ENCODE data around the gene CHSY1. TPM values are rescaled to one million over a fixed set of nuclear protein-coding genes. Genes with fewer than 3 reads are reported as not detected.
A peak's percentile ranks its signal among the peaks of the same experiment; 100 is the strongest.

The CHSY1 gene
- total and polyA plus RNA-seq, 10 of the 15 experiments (the other 5 are each of a cell fraction or from before 2014, with no cell fraction given), result 1.4 to 31.2 (median 10.5) TPM

GRCh38 chr15:101237251-101237650 is 14.6 kb downstream of the CHSY1 start:
- Histone ChIP-seq H3K4me2 (ENCODE audit: control insufficient read depth, insufficient read depth) (no peak overlapping the region), H3K9me3 (replicated peaks; ENCODE audit: control insufficient read depth, insufficient read depth, low read length) (peaks cover 4% of the 10 kb centered on the region; the same call in 2 of the 3 replicates), H3K36me3 (ENCODE audit: control insufficient read depth in 2 of 2, insufficient read depth in 2 of 2, low read length in 1 of 2) (peaks cover 8 to 15% of the 10 kb centered on the region in 2 experiments; a peak in 3 of 4 replicates), H2AFZ (ENCODE audit: control insufficient read depth, low read depth, low read length) (no peak overlapping the region), H4K20me1 (ENCODE audit: control insufficient read depth, insufficient read depth) (no peaks in the 10 kb centered on the region), H3K4me3 (no peak overlapping the region), H3K9ac (ENCODE audit: control insufficient read depth, insufficient read depth, low read length) (no peak overlapping the region), H3K4me1 (ENCODE audit: control insufficient read depth, insufficient read depth, low read length) (peaks cover 16% of the 10 kb centered on the region), H3K27ac (ENCODE audit: control insufficient read depth, insufficient read depth) (no peak overlapping the region), H3K27me3 (replicated peaks in 1 of 2; ENCODE audit: control insufficient read depth in 2 of 2, insufficient read depth in 2 of 2, low read length in 1 of 2) (no peaks in the 10 kb centered on the region), H3K79me2 (ENCODE audit: control insufficient read depth, insufficient read depth, low read length) (peaks cover 58% of the 10 kb centered on the region)
- TF ChIP-seq IKZF2 (IDR thresholded peaks at IDR 0.05) (no peak), POLR2AphosphoS2 (IDR thresholded peaks at IDR 0.05; ENCODE audit: low read depth, low read length) (no peak), CEBPZ (IDR thresholded peaks at IDR 0.05; ENCODE audit: low read depth, low read length) (no peak), BCLAF1 (IDR thresholded peaks at IDR 0.05) (no peak), RB1 (IDR thresholded peaks at IDR 0.05; ENCODE audit: borderline replicate concordance) (no peak), ESRRA (IDR thresholded peaks at IDR 0.05; ENCODE audit: low read length) (no peak), IRF3 (IDR thresholded peaks at IDR 0.05) (no peak)
- TF ChIP-seq, protein P1, sequence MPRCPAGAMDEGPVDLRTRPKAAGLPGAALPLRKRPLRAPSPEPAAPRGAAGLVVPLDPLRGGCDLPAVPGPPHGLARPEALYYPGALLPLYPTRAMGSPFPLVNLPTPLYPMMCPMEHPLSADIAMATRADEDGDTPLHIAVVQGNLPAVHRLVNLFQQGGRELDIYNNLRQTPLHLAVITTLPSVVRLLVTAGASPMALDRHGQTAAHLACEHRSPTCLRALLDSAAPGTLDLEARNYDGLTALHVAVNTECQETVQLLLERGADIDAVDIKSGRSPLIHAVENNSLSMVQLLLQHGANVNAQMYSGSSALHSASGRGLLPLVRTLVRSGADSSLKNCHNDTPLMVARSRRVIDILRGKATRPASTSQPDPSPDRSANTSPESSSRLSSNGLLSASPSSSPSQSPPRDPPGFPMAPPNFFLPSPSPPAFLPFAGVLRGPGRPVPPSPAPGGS (IDR thresholded peaks at IDR 0.05; ENCODE audit: borderline replicate concordance, insufficient read depth, low read depth, low read length, poor library complexity, severe bottlenecking), result peak; percentile 55
- WGBS (ENCODE audit: insufficient coverage, insufficient replicate concordance, low lambda C conversion rate, missing lambda C conversion rate), result 99% methylated on average over 12 of the region's 12 CpGs
- ChIA-PET POLR2A (no interaction called here), CTCF (no interaction called here), RAD21 (ENCODE audit: unreplicated experiment) (no interaction called here), SMC1A (ENCODE audit: uncharacterized antibody, unreplicated experiment) (interaction anchor here (1.1 kb wide), 1 partner anchor 36 kb away, joined by 3 read pairs; no protein-coding TSS in a partner anchor)
- no TSS peak for BruUV-seq (replicated peaks)
- ATAC-seq, result no peak
- intact Hi-C loops (cut with micrococcal nuclease; ENCODE audit: unreplicated experiment), result no loop called here
- in situ Hi-C loops (cut with MboI), result no loop called here
- no peak for DNase-seq (ENCODE audit: low read depth, low spot score)
- no peak for FAIRE-seq

Data from GM12878 (cell line).